Keratinocyte (primary cell): ENCODE measurements around the gene CHD9.

Source experiments
- EZH2 ChIP-seq: IDR thresholded peaks from one replicate; pipeline ENCODE4 v1.6.1; 2012; ENCODE audit warnings: inconsistent platforms, mild to moderate bottlenecking, low read length, moderate library complexity
- TF ChIP-seq, protein P1 (sequence below), 3 experiments: IDR thresholded peaks in 1 of 3; conservative IDR thresholded peaks in 1 of 3; optimal IDR thresholded peaks in 1 of 3; 2 replicates in 2 of 3; 3 replicates in 1 of 3; pipeline versions ENCODE3 to v1.5.1; 2011; ENCODE audit warnings: low read length in 3 of 3, mild to moderate bottlenecking in 3 of 3, moderate library complexity in 2 of 3, control low read depth in 1 of 3, inconsistent platforms in 1 of 3; ENCODE audit not compliant: insufficient read depth in 2 of 3; ENCODE audit errors: extremely low read depth in 1 of 3

- TF ChIP-seq, protein P1, sequence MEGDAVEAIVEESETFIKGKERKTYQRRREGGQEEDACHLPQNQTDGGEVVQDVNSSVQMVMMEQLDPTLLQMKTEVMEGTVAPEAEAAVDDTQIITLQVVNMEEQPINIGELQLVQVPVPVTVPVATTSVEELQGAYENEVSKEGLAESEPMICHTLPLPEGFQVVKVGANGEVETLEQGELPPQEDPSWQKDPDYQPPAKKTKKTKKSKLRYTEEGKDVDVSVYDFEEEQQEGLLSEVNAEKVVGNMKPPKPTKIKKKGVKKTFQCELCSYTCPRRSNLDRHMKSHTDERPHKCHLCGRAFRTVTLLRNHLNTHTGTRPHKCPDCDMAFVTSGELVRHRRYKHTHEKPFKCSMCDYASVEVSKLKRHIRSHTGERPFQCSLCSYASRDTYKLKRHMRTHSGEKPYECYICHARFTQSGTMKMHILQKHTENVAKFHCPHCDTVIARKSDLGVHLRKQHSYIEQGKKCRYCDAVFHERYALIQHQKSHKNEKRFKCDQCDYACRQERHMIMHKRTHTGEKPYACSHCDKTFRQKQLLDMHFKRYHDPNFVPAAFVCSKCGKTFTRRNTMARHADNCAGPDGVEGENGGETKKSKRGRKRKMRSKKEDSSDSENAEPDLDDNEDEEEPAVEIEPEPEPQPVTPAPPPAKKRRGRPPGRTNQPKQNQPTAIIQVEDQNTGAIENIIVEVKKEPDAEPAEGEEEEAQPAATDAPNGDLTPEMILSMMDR (optimal IDR thresholded peaks at IDR 0.05 in 1 of 3, IDR thresholded peaks at IDR 0.05 in 1 of 3, conservative IDR thresholded peaks at IDR 0.05 in 1 of 3; ENCODE audit: extremely low read depth in 1 of 3, insufficient read depth in 2 of 3, low read length in 3 of 3) = no peak
- TF ChIP-seq EZH2 = no peak
These were observed 226.5 kb downstream of the CHD9 start for GRCh38 chr16:53281280-53281679.
